AG09309 (cell line): ENCODE data around the gene LHFPL6.

Experiments
- DNase-seq: peaks from one replicate; pipeline ENCODE4 v3.0.0-alpha.2; 2010; ENCODE audit warnings: low read depth
- H3K4me3 ChIP-seq: 2 replicates; pipeline ENCODE4 v1.5.1; 2011; ENCODE audit warnings: mild to moderate bottlenecking, low read depth, low read length, moderate library complexity; ENCODE audit not compliant: control insufficient read depth
- TF ChIP-seq, protein P1 (sequence below): IDR thresholded peaks from 2 replicates; pipeline ENCODE4 v1.5.1; 2011; ENCODE audit warnings: mild to moderate bottlenecking, low read depth, low read length, inconsistent platforms; ENCODE audit not compliant: insufficient read depth, control insufficient read depth; ENCODE audit errors: missing control alignments

LHFPL6 gene

DNA sequence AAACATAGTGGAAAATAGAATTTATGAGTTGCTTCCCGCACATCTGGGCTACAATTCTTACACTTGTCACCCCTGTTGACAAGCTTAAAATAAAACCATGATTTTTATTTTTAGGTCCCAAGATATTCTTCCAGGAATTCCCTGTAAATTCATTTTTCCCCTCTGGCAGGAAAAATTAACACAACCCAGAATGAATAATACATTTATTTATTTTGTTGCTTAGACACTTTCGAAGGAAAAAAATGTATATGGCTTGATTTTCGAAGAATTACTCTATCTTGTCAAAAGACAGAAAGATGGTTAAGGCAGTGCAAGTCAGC lies 74.4 kb downstream of the LHFPL6 start:
- no peak for DNase-seq
- TF ChIP-seq, protein P1, sequence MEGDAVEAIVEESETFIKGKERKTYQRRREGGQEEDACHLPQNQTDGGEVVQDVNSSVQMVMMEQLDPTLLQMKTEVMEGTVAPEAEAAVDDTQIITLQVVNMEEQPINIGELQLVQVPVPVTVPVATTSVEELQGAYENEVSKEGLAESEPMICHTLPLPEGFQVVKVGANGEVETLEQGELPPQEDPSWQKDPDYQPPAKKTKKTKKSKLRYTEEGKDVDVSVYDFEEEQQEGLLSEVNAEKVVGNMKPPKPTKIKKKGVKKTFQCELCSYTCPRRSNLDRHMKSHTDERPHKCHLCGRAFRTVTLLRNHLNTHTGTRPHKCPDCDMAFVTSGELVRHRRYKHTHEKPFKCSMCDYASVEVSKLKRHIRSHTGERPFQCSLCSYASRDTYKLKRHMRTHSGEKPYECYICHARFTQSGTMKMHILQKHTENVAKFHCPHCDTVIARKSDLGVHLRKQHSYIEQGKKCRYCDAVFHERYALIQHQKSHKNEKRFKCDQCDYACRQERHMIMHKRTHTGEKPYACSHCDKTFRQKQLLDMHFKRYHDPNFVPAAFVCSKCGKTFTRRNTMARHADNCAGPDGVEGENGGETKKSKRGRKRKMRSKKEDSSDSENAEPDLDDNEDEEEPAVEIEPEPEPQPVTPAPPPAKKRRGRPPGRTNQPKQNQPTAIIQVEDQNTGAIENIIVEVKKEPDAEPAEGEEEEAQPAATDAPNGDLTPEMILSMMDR, result no peak
- no peak overlapping the region for H3K4me3 ChIP-seq

DNA sequence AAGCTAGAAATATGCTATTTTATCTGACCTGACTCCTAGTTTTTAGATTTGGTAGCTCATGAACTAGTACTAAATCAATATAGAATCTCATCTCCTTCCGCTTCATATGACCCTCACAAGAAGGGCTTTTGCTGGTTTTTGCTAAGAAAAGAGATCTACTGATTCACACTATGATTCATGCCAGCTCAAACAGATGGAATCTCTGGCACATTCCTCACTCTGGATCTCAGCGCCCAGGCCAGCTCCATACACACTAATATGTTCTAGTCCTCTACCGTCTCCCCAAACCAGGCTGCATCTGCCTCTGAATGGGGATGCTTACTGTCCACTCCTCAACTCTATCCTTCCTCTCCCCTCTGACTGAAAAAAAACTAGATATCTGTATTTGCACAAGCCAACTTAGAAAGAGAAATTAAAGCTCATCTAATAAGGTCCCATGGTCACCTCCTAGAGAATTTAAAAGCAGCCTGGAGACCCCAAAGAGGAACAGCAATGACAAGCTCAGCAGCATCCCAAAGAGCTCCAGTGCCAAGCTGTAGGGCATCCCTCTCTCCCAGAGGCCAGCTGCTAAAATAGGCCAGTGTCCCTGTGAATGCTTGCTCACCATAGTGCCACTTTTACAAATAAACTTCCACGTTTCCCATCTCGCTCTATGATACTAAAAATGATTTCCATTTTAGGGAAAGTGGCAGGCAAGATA lies 74.9 kb downstream of the LHFPL6 start:
- peak; percentile 74 for DNase-seq
- H3K4me3 ChIP-seq, result no peak overlapping the region
- TF ChIP-seq, protein P1, result no peak

DNA sequence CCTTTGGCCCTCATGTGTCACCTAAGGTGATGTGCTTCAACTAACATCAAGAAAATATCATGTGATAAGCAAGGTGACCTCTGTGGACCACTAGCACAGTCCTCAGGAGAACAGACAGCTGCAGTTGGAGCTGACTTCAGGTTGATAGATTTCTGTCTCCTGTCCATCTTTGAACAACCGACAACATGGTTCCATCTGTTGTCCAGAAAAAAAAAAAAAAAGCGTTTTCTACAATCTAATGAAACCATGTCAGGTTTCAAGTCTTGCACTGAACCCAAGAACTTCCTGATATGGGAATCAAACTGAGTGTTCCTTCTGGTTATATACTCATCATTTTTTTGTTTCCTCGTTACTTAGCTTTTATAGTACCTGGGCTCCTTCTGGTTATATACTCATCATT lies 75.7 kb downstream of the LHFPL6 start:
- TF ChIP-seq, protein P1, result no peak
- DNase-seq, result no peak
- H3K4me3 ChIP-seq, result no peak overlapping the region

DNA sequence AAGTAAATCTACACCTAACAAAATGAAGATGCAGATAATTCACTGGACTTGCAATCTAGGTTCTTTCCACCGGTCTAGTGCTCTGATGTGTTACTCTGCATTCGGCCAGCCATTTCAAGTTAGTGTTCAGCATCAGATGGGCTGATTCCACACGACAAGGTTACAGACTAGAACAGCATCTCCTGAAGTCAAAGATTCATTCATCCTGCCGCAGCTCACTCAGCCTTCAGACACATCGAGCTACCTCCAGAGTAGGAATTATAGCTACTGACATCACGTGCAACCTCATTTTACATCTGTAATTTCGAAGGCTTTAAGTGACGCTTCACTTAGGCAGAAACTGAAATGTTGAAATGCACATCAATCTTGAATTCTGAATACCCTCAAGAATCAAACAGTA lies 76.5 kb downstream of the LHFPL6 start:
- no peak overlapping the region for H3K4me3 ChIP-seq
- no peak for DNase-seq
- TF ChIP-seq, protein P1, result no peak

DNA sequence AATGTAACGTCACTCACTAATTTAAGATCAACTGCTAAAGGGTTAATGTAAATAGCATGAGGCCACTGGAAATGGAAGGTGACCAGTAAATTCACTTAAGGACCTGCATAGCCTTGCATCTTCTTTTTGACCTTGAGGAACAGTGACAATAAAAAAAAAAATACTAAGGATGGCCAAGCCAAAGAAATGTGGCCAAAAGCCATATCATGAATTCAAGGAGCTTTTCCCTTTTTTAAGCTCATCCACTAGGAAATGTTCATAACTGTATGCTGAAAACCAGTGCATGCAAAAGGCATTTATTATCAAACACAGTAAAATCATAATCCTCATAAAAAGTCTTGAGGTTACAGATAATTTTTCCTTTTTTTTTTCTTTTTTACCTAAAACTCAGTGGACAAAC lies 77.5 kb downstream of the LHFPL6 start:
- TF ChIP-seq, protein P1, result no peak
- no peak overlapping the region for H3K4me3 ChIP-seq
- no peak for DNase-seq

DNA sequence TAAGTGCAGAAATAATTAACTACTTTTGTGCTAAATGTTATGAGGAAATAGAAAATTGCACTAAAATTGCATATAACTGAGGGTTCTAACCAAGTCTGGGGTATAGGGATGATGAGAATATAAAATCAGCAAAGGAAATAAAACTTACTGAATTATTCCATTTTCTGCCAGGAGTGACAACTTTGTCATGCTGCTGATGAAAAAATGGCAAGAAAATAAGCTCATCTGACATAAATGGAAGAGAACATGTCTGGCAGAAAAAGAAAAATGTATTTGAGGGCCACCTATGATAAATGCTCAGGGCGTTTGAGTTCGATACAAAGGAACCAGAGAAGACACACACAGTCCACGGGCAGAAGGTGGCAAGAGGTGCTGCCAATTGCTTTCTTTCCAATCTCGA lies 78.2 kb downstream of the LHFPL6 start:
- TF ChIP-seq, protein P1, result no peak
- no peak for DNase-seq
- H3K4me3 ChIP-seq, result no peak overlapping the region

DNA sequence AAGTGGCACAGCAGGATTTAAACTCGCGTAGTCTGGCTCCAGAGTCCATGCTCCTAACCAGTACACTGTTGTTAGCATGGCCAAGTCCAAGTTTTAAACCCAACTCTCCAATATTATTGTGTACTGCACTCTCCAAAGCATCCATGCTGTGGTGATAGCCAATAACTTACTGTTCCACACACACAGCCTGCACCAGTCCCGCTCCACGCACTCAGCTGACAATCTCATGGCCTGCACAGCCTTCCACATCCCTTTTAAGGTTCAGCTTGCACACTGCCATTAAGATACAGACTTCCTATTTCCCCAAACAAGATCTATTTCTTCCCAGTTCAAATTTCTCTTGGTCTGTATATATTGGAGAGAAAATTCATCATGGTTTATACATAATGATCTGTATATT lies 80.7 kb downstream of the LHFPL6 start:
- H3K4me3 ChIP-seq, result no peak overlapping the region
- TF ChIP-seq, protein P1, result no peak
- no peak for DNase-seq
